ENCODE results near the gene PAM.
"Not testable (repeated sequence)": the region's sequence is repeated elsewhere in the genome, so short reads cannot be mapped to it uniquely, and the experiment has no call there.

PAM gene

GRCh38 chr5:103000089-103000488 lies 245.0 kb downstream of the PAM start:
- DNase-seq (ENCODE audit: low read depth in 2 of 2) = no peak

- no peak for DNase-seq (ENCODE audit: low read depth in 2 of 2)
Measured at GRCh38 chr5:103003872-103004271, 248.8 kb downstream of the PAM start.

DNA sequence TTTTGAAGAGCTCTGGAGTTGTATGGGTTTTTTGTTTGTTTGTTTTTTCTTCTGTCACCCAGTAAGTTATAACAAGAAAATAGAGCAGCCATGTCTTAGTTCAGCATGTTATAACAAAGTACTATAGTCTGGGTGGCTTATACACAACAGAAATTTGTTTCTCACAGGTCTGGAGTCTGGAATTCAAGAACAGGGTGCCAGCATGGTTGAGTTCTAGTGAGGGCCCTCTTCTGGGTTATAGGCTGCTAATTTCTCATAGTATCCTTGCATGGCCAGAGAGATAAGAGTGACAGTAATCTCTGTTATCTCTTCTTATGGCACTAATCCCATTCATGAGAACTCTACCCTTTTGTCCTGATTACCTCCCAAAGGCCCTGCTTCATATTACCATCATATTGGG lies 250.2 kb downstream of the PAM start:
- DNase-seq (ENCODE audit: low read depth in 2 of 2) = no peak

GRCh38 chr5:103006921-103007320 lies 251.8 kb downstream of the PAM start:
- DNase-seq (ENCODE audit: low read depth in 2 of 2) = no peak

DNA sequence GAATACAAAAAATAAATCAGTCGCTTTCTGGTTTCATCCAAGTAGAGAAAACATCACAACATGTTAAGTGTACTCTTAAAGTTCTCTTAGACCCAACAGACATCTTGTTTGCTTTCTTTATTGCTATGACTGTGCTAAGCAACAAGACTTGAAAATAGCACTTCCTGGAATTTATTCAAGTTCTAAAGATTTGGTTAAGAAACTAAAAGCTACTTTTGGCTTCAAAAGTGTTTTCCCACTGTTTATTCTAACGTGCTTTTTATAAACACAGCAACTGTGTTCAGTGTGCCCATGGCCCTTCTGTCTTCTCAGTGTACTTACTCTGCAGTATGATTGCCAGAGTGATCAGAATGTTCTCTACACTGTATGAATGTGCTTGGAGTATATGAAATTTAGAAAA lies 255.1 kb downstream of the PAM start:
- DNase-seq (ENCODE audit: low read depth in 2 of 2) = no peak

DNA sequence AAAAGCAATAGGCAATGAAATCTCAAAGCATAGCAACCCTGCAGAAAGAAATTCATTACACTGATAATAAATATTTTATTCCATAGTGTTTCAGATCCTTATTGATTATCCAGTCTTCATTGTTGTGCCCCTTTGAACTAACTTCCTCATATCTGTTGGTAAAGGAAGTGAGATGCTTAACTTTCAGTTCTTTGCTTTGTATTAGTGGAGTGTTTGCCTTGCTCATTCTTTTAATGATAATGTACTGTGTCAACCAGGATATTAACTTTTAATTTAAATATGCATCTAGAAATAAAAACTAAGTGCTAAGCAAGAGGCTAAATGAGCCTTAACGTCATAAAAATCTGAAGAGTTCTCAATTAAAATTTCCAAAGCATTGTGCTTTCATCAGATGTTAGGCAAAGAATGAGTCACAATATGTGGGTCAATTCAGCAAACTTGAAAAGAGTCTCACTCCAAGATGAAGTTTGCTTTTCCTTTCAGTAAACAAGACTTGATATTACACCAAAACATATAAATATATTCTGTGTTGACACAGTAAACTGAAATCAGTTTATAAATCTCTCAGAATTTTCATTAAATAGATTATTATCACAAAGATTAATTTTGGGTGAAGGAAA lies 258.9 kb downstream of the PAM start:
- DNase-seq (ENCODE audit: low read depth in 2 of 2) = no peak

DNA sequence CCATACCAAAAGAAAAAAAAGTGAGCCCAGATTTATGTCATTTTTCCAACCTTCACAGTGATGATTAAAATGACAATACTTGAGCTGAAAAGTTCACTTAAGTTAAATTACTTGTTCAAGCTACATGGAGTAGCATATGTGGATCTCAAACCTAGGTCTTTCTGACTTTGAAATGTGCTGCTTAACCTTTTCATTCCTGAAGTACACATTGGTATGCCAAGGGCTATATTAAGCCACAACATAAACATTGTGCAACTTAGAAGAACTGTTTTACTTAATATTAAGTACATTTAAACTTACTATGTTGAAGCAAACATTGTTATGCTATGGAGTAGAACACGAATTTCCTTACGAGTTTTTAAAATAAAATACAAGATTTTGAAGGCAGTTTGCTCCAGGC lies 259.9 kb downstream of the PAM start:
- DNase-seq (ENCODE audit: low read depth in 2 of 2) = no peak

DNA sequence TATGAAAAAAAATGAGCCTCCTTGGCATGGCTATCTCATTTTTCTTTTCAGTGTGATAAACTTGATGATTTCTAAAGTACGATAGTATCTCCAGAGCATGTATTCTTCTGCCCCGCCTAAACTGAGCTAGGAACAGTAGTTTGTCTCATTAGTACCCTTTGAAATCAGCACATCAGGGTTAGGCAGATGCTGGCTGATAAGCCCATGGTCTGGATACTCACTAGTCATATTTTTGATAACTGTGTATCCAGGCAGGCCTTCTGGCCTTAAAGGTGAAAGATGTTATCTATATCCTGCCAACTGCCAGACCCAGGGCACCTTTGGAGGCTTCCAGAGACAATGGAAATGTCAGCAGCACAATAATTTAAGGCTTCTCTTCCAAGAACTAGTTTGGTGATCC lies 261.1 kb downstream of the PAM start:
- DNase-seq (ENCODE audit: low read depth in 2 of 2) = no peak

GRCh38 chr5:103019804-103020203 lies 264.7 kb downstream of the PAM start:
- DNase-seq (ENCODE audit: low read depth in 2 of 2) = no peak

DNA sequence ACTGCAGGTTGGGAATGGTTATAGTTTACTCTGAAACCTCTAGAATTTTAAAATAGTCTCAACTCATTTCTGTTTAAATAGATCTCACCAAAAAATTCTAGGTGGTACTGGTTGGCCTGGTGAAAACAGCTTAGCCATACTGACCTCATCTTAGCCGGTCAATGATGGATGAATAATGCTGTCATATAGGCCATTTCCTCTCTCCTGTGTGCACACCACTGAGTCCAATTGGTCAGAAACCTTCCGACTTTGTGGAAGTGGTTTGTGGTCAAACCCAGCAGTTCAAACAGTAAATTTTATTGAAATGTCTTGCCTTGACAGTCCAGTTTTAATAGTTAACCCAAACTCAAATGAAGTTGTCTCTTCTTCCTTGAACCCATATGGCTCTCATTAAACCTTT lies 266.2 kb downstream of the PAM start:
- DNase-seq (ENCODE audit: low read depth in 2 of 2) = no peak

DNA sequence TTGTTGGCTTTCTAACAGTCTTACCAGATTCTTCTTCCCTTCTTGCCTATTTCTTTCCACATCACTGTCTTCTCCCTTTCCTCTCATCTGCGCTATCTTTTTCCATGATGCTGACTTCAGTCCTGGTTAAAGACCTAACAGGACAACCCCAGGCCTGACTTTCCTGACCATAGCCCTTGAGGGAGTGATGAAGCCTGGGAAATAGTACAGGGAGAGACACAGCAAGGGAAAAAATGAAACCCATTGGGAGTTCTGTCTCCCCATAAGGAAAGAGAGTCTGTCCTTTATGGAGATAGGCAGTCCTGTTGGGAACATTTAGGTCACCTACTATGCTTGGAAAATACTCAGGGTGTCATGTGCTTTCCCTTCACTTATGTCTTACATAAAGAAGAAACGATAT lies 272.2 kb downstream of the PAM start:
- no peak for DNase-seq (ENCODE audit: low read depth in 2 of 2)

DNA sequence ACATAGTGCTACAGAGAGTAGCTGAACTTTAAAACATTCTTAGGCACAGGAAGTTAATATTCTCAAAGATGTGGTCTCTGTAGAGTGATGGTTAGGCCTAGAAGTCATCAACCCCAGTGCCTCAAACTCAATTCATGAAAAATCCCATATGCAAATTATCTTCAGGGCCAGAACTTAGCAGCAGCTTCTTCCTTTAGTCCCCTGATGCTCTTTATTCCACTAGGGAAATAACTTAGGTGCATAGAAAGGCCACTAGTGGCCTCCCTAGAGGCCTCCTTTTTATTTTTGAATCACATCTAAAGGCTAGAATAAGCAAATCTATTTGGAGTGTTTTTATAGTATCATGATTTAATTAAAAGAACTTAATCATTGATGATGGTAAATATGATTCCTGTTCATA lies 276.5 kb downstream of the PAM start:
- DNase-seq (ENCODE audit: low read depth in 2 of 2) = no peak

GRCh38 chr5:103033696-103034095 lies 278.6 kb downstream of the PAM start:
- no peak for DNase-seq (ENCODE audit: low read depth in 2 of 2)

DNA sequence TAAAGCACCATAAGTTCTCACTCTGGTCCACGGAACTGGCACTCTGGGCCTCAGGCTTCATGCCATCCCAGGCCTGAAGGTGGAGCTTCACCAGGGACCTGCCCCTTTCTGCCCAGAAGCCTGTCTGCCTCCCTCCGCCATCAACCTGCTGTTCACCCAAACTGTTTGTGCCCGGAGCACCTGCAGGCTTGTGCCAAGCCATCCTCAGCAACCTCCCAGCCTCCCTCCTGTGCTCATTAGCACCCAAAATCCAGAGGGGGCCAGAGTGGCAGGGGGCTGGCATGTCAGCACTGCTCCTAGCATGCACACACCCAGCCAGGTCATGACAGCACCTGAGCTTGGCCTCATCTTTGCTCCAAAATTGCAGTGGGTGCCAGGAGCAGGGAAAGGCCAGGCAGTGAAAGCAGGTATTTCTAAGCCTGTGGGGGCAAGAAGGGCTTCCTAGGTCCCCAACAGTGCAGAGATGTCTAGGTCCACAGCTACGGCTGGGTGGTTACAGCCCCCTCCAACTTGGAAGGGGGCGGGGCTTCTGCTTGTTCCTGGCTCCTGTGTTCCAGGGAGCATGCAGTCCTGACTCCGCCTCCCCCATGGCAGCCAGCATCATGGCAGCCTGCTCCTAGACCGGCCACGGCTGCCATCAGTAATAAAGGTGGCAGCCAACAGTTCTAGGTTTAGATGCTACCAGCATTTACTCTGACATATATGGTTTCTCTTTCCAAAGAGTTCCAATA lies 279.7 kb downstream of the PAM start:
- no peak for DNase-seq (ENCODE audit: low read depth in 2 of 2)

DNA sequence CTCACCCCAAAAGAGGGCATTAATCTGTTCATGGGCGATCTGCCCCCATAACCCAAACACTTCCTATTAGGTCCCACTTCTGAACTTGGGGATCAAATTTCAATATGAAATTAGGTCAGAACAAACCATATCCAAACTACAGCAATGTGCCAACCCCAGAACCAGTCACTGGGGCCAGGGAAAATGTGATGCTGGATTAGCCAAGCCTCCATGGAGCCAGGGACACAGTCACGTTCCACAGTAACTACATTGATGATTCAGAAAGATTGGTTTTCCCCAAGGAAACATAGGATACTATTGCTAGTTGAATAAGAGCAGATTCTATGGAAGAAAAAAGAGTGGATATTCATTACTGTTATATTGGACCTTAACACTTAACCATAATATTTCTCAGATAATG lies 280.6 kb downstream of the PAM start:
- DNase-seq (ENCODE audit: low read depth in 2 of 2) = no peak

GRCh38 chr5:103036601-103037000 lies 281.5 kb downstream of the PAM start:
- no peak for DNase-seq (ENCODE audit: low read depth in 2 of 2)

DNA sequence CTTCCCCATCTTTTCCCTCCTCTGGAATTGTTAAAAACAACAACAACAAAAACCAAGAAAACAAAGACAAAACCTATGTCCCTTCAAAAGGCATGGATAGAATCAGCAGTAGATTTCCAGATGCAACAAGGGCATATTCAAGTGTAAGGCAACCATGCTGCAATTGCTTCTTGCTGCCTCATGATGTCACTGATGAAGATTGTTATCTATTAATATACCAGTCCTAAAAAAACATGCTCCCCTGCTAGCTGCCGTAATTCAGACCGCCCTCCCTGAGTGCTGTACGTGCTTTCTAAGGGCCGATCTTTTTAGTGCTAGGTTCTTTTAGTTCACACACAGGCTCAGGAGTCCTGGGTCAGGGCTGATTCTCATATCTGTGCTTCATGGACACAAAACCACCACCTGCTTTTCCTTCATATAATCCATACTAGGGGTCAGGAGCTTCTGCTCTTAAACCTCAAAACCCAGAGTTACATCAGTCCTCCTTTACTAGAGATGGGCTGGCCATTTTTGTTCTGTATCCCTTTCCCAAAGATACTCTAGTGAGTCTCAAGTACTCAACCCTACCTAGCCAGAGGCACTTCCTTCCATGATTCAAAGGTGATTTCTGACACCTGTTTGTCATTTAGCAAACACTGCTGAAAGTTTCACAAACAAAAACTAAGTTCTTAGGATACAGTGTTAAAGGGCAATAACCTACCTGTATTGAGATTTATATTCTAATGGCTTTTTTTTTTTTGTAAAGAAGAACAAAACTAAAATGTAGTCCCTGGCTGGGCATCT lies 282.8 kb downstream of the PAM start:
- DNase-seq (ENCODE audit: low read depth in 2 of 2) = no peak

GRCh38 chr5:103041071-103041676 lies 286.1 kb downstream of the PAM start:
- no peak for DNase-seq (ENCODE audit: low read depth in 2 of 2)

DNA sequence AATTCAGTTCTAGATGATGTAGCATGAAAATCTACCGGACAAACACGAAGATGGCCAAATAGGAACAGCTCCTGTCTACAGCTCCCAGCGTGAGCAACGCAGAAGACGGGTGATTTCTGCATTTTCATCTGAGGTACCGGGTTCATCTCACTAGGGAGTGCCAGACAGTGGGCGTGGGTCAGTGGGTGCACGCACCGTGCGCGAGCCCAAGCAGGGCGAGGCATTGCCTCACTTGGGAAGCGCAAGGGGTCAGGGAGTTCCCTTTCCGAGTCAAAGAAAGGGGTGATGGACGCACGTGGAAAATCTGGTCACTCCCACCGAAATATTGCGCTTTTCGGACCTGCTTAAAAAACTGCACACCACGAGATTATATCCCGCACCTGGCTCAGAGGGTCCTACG lies 291.6 kb downstream of the PAM start:
- DNase-seq (ENCODE audit: low read depth in 2 of 2) = not testable (repeated sequence)

- DNase-seq (ENCODE audit: low read depth in 2 of 2) = no peak
Measured at GRCh38 chr5:103057208-103058130, 302.4 kb downstream of the PAM start.

GRCh38 chr5:103059525-103059924 lies 304.4 kb downstream of the PAM start:
- no peak for DNase-seq (ENCODE audit: low read depth in 2 of 2)

Measured in stimulated activated CD8-positive, alpha-beta memory T cell treated with anti-CD3 and anti-CD28 coated beads, Interleukin-2, amount 100 ng/mL, for 1 hour (primary cell).